Endothelial cell (in vitro differentiated cells): ENCODE measurements around the gene EZH1. TPM values are rescaled to one million over a fixed set of nuclear protein-coding genes. Genes with fewer than 3 reads are reported as not detected.
A peak's percentile ranks its signal among the peaks of the same experiment; 100 is the strongest.

Experiments used
- DNase-seq: peaks from one replicate; pipeline ENCODE4 v3.0.0; 2021; ENCODE audit warnings: low spot score
- H3K27ac Mint-ChIP-seq: one replicate; pipeline ENCODE4 v1.8.0; 2021; ENCODE audit warnings: mixed read lengths, inconsistent platforms; ENCODE audit not compliant: unreplicated experiment
- H3K27me3 Mint-ChIP-seq: one replicate; pipeline ENCODE4 v1.8.0; 2021; ENCODE audit warnings: mild to moderate bottlenecking, moderate library complexity, mixed read lengths, inconsistent platforms; ENCODE audit not compliant: unreplicated experiment
- H3K36me3 Mint-ChIP-seq: one replicate; pipeline ENCODE4 v1.8.0; 2021; ENCODE audit warnings: mild to moderate bottlenecking, low read depth, mixed read lengths, inconsistent platforms; ENCODE audit not compliant: unreplicated experiment
- H3K4me1 Mint-ChIP-seq: one replicate; pipeline ENCODE4 v1.8.0; 2021; ENCODE audit warnings: mild to moderate bottlenecking, mixed read lengths, inconsistent platforms; ENCODE audit not compliant: unreplicated experiment
- H3K4me3 Mint-ChIP-seq: one replicate; pipeline ENCODE4 v1.8.0; 2021; ENCODE audit warnings: mild to moderate bottlenecking, mixed read lengths, inconsistent platforms; ENCODE audit not compliant: unreplicated experiment
- H3K9me3 Mint-ChIP-seq: one replicate; pipeline ENCODE4 v1.8.0; 2021; ENCODE audit warnings: mixed read lengths, inconsistent platforms; ENCODE audit not compliant: unreplicated experiment
- CTCF ChIP-seq: fragments of 200-600 bp; sonication (generic); IDR thresholded peaks from one replicate; pipeline ENCODE4 v1.5.0; 2021; ENCODE audit warnings: antibody characterized with exemption; ENCODE audit not compliant: unreplicated experiment
- total RNA-seq: library from RNA; stranded (reverse); fragmentation: NEBNext Ultra II Directional; extraction: Animal tissue kit (Norgen Biotek cat#: 25700); gene quantifications from one replicate; pipeline ENCODE4 v1.2.1, GENCODE V29; 2021; ENCODE audit not compliant: unreplicated experiment

EZH1 gene
- total RNA-seq, 1 donor from 2014 or later = 31.7 TPM

- Mint-ChIP-seq H3K4me3 (peak overlapping the region; percentile 92), H3K27me3 (peaks cover 17% of the 10 kb centered on the region), H3K27ac (peak overlapping the region; percentile 94), H3K9me3 (no peaks in the 10 kb centered on the region), H3K4me1 (peaks cover 31% of the 10 kb centered on the region), H3K36me3 (no peaks in the 10 kb centered on the region)
- TF ChIP-seq CTCF = no peak
- peak; percentile 79 for DNase-seq
Observed at GRCh38 chr17:42677921-42678781, 66.7 kb downstream of the EZH1 start.

GRCh38 chr17:42677012-42677857 is 67.6 kb downstream of the EZH1 start:
- Mint-ChIP-seq H3K4me1 (peaks cover 29% of the 10 kb centered on the region), H3K27me3 (peaks cover 17% of the 10 kb centered on the region), H3K4me3 (peak overlapping the region; percentile 89), H3K27ac (peak overlapping the region; percentile 89), H3K36me3 (peaks cover 5% of the 10 kb centered on the region), H3K9me3 (no peaks in the 10 kb centered on the region)
- peak; percentile 99 for DNase-seq
- TF ChIP-seq CTCF = no peak

- Mint-ChIP-seq H3K4me3 (peak within 1 kb of the TSS; percentile 89), H3K9me3 (no peaks in the 10 kb centered on the region), H3K27ac (peak within 1 kb of the TSS; percentile 89), H3K36me3 (peaks cover 9% of the 10 kb centered on the region), H3K4me1 (peaks cover 25% of the 10 kb centered on the region), H3K27me3 (peaks cover 19% of the 10 kb centered on the region)
- DNase-seq = peak; percentile 42
- TF ChIP-seq CTCF = no peak
Observed at GRCh38 chr17:42676424-42677011, 68.3 kb downstream of the EZH1 start, which contains the start of gene PLEKHH3. PLEKHH3 (minus strand) TSS chr17:42676994; CDS start chr17:42676563, 431 bp downstream.

GRCh38 chr17:42675965-42676423 is 68.8 kb downstream of the EZH1 start:
- Mint-ChIP-seq H3K4me1 (peaks cover 22% of the 10 kb centered on the region), H3K27me3 (peaks cover 18% of the 10 kb centered on the region), H3K9me3 (no peaks in the 10 kb centered on the region), H3K27ac (no peak overlapping the region), H3K4me3 (peak overlapping the region; percentile 89), H3K36me3 (peaks cover 12% of the 10 kb centered on the region)
- DNase-seq = peak; percentile 43
- TF ChIP-seq CTCF = no peak
